IPS-15b (cell line): ENCODE results near the gene CCDC18.
"Not testable (repeated sequence)": the region's sequence is repeated elsewhere in the genome, so short reads cannot be mapped to it uniquely, and the experiment has no call there.

Experiments used
- H3K27me3 ChIP-seq: one replicate; pipeline ENCODE4 v1.6.1; 2013; ENCODE audit warnings: low read length; ENCODE audit not compliant: control insufficient read depth, insufficient read depth
- H3K36me3 ChIP-seq: one replicate; pipeline ENCODE4 v1.6.1; 2013; ENCODE audit warnings: low read length; ENCODE audit not compliant: control insufficient read depth, insufficient read depth
- H3K4me1 ChIP-seq: one replicate; pipeline ENCODE4 v1.6.1; 2013; ENCODE audit warnings: mild to moderate bottlenecking, low read length; ENCODE audit not compliant: control insufficient read depth, insufficient read depth
- H3K4me3 ChIP-seq: one replicate; pipeline ENCODE4 v1.5.1; 2013; ENCODE audit warnings: low read depth, low read length
- H3K9ac ChIP-seq: one replicate; pipeline ENCODE4 v1.6.1; 2013; ENCODE audit warnings: low read depth, mild to moderate bottlenecking, low read length
- H3K9me3 ChIP-seq: one replicate; pipeline ENCODE4 v1.6.1; 2013; ENCODE audit warnings: mild to moderate bottlenecking, low read length; ENCODE audit not compliant: control insufficient read depth, insufficient read depth

The CCDC18 gene

DNA sequence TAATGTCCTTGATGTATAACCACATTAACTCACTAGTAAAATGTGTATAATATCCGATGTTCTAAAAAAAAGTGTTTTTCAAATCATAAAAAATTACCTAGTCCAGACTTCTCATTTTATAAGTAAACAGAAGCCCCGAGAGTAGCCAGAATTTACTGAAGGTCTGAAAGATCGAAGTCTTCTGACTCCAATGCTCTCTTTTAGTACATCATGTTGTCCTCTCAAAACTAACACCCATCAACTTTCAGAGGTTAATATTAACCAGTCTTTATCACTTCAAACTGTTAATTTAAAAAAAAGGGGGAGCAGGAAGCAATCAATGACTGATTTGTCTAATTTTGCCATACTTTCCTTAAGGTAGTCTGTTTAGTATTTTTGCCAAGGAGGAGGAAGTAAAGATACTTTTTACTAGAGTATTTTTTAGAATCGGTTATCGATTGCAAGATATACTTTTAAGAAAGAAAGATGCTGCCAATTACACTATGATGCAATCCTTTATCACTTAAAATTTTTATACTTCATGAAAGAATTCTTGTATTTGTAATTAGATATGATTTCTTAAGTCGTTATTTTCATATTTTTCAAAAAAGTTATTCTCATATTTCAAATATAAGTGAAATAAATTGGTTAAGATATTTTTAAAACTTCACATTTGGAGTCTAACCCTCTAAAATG is 25.5 kb downstream of the CCDC18 start:
- Histone ChIP-seq H3K27me3 (no peaks in the 10 kb centered on the region), H3K4me1 (no peaks in the 10 kb centered on the region)

DNA sequence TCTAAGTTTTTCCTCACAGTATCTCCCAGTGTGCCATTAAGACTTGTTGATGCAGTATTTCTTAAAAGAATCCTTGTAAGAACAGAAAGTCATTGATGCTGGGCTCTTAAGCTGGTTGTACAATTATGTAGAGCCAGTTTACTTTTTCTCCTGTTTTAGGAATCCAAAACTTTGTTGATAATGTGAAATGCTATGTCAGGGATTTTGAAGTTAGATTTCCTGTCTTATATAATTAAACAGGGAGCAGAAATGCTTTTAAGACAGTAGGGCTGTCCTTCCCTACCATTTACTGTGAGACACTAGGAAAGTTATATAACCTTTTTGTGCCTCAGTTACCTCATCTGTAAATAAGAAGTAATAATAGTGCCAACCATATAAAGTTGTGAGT is 26.0 kb downstream of the CCDC18 start:
- no peaks in the 10 kb centered on the region for H3K4me1 ChIP-seq
- no peaks in the 10 kb centered on the region for H3K27me3 ChIP-seq
- no peak overlapping the region for H3K4me3 ChIP-seq
- H3K36me3 ChIP-seq = peaks cover 10% of the 10 kb centered on the region
- H3K9ac ChIP-seq = no peak overlapping the region
- H3K9me3 ChIP-seq = no peaks in the 10 kb centered on the region

More for the DNA sequence above, 25.5 kb downstream of the CCDC18 start:
- H3K9me3 ChIP-seq = no peaks in the 10 kb centered on the region
- peaks cover 10% of the 10 kb centered on the region for H3K36me3 ChIP-seq
- H3K4me3 ChIP-seq = no peak overlapping the region
- H3K9ac ChIP-seq = no peak overlapping the region

DNA sequence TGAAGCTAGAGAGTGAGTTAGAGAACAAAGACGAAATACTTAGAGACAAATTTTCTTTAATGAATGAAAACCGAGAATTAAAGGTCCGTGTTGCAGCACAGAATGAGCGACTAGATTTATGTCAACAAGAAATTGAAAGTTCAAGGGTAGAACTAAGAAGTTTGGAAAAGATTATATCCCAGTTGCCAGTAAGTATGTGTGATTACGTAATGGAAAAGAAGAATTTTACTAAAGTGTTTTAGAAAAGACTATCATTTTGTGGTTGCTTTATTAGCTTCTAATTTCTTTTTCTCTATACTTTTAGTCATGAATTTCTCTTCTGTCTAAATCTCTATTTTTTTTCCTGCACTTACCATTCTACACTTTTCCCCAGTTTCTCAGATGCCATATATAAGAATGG is 26.7 kb downstream of the CCDC18 start:
- Histone ChIP-seq H3K27me3 (no peaks in the 10 kb centered on the region), H3K36me3 (peaks cover 8% of the 10 kb centered on the region), H3K4me3 (no peak overlapping the region), H3K4me1 (no peaks in the 10 kb centered on the region), H3K9ac (no peak overlapping the region), H3K9me3 (no peaks in the 10 kb centered on the region)

DNA sequence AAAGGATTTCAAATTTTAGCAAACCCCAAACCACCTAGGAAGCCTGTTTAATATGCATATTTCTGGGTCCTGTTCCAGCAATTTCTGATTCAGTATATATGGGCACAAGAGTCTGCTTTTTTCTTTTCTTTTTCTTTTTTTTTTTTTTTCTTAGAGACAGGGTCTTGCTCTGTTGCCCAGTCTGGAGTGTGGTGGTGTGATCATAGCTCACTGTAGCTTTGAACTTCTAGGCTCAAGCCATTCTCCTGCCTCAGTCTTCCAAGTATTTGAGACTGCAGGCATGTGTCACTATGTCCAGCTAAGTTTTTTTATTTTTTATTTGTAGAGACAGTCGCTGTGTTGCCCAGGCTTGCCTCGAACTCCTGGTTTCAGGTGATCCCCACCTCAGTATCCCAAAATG is 34.8 kb downstream of the CCDC18 start:
- peaks cover 2% of the 10 kb centered on the region for H3K36me3 ChIP-seq
- H3K27me3 ChIP-seq = no peaks in the 10 kb centered on the region
- no peaks in the 10 kb centered on the region for H3K9me3 ChIP-seq
- H3K9ac ChIP-seq = no peak overlapping the region
- no peak overlapping the region for H3K4me3 ChIP-seq
- H3K4me1 ChIP-seq = no peaks in the 10 kb centered on the region

DNA sequence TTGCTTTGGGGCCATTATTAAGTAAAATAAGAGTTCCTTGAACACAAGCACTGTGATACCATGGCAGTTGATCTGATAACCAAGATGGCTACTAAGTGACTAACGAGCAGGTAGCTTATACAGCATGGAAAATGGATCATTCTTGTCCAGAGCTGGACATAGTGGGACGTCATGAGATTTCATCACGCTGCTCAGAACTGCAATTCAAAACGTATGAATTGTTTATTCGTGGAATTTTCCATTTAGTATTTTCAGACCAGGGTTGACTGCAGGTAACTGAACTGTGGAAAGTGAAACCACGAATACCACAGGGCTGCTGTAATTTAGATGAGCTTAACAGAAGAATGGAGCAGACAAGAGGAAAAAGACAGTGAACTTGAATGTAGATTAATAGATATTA is 38.9 kb downstream of the CCDC18 start:
- no peaks in the 10 kb centered on the region for H3K9me3 ChIP-seq
- no peaks in the 10 kb centered on the region for H3K4me1 ChIP-seq
- H3K36me3 ChIP-seq = no peaks in the 10 kb centered on the region
- H3K4me3 ChIP-seq = no peak overlapping the region
- no peaks in the 10 kb centered on the region for H3K27me3 ChIP-seq
- no peak overlapping the region for H3K9ac ChIP-seq

DNA sequence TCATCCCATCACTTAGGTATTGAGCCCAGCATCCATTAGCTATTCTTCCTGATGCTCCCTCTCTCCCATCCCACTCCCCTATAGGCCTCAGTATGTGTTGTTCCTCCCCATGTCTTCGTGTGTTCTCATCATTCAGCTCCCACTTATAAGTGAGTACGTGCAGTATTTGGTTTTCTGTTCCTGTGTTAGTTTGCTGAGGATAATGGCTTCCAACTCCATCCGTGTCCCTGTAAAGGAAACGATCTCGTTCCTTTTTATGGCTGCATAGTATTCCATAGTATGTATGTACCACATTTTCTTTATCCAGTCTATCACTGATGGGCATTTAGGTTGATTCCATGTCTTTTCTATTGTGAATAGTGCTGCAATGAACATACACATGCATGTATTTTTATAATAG is 40.2 kb downstream of the CCDC18 start:
- H3K9ac ChIP-seq, H3K36me3 ChIP-seq, H3K4me3 ChIP-seq, H3K27me3 ChIP-seq, H3K4me1 ChIP-seq, H3K9me3 ChIP-seq: not testable (repeated sequence)

DNA sequence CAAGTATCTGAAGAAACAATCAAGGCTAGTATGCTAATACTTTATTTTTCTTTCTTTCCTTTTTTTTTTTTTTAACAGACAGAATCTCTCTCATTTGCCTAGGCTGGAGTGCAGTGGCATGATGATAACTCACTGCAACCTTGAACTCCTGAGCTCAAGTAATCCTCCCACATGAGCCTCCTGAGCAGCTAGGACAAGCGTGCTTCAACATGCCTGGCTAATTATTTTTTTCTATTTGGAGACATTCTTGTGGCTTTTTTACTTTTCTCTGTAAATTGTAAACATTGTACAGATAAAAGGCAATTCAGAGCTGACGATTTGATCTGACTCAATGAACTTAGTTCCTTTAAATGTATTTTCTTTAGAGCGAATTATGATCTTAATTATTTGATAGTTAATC is 41.4 kb downstream of the CCDC18 start:
- no peak overlapping the region for H3K4me3 ChIP-seq
- H3K9ac ChIP-seq = no peak overlapping the region
- no peaks in the 10 kb centered on the region for H3K36me3 ChIP-seq
- no peaks in the 10 kb centered on the region for H3K4me1 ChIP-seq
- H3K27me3 ChIP-seq = no peaks in the 10 kb centered on the region
- no peaks in the 10 kb centered on the region for H3K9me3 ChIP-seq

DNA sequence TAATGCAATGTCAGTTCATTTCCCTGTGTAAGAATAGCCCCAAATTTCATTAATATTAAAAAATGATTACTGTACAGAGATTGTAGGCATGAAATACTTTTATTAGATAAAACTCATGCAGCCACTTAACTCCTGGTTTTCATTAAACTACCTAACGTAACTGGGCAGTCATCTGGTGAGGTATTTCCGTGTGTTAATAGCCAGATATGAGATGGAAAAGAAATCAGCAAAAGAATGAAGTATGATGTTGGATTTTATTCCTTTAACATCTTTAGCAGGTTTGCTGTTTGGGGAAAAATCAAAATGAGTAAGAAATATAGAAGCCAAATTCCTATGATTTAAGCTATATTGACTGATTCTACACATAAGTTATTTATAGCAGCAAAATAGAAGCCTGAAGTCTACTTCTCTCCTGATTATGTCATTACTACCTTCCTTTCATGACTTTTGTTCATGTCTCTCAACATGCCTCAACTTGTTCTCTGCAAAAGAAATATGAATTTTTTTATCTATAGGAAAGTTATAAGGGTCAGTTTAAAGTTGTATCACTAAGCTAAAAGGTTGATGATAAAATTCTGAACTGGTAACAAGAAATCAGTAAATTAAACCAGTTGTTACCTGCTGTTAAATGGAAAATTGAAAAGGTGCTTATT is 42.6 kb downstream of the CCDC18 start:
- Histone ChIP-seq H3K9me3 (no peaks in the 10 kb centered on the region), H3K4me1 (no peaks in the 10 kb centered on the region), H3K9ac (no peak overlapping the region), H3K36me3 (peaks cover 4% of the 10 kb centered on the region), H3K27me3 (no peaks in the 10 kb centered on the region), H3K4me3 (no peak overlapping the region)

DNA sequence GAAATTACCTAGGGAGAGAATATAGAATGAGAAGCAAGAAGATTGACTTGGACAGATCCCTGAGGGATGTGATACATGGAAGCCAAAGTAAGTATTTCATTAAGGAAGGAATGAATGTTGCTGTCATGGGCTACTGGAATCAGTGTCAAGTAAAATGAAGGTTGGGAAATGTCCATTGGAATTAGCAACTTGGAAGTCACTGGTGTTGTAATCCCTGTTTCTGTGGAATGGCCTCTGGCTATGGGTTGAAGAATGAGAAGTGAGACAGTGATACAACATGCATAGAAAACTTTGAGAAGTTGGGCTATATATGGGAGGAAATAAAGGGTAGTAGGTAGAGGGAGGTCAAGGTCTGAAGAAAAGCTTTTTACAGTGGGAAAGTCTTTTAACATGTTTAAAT is 54.7 kb downstream of the CCDC18 start:
- Histone ChIP-seq H3K9ac (no peak overlapping the region), H3K4me1 (peaks cover 12% of the 10 kb centered on the region), H3K4me3 (no peak overlapping the region), H3K9me3 (no peaks in the 10 kb centered on the region), H3K36me3 (peaks cover 14% of the 10 kb centered on the region), H3K27me3 (no peaks in the 10 kb centered on the region)

DNA sequence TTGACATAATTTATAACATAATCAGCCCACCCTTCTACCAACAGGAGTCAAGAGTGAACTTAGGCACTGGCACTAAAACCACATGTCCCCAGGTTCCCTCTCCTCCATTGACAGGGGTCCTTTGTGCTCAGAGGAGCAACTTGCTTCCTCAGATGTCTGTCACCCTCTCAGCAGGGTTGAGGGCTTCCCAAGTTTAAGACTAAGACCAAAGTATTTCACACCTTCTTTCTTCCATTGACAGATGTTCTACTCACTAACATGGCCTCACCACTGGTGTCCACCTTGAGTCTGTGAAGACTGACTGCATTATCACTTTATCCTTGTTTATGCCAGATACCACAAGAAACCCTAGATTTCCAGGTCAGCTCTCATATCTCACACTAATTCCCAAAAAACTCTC is 56.5 kb downstream of the CCDC18 start:
- H3K27me3 ChIP-seq = no peaks in the 10 kb centered on the region
- H3K4me1 ChIP-seq = peaks cover 12% of the 10 kb centered on the region
- no peak overlapping the region for H3K4me3 ChIP-seq
- H3K9ac ChIP-seq = no peak overlapping the region
- peaks cover 4% of the 10 kb centered on the region for H3K9me3 ChIP-seq
- peaks cover 16% of the 10 kb centered on the region for H3K36me3 ChIP-seq

DNA sequence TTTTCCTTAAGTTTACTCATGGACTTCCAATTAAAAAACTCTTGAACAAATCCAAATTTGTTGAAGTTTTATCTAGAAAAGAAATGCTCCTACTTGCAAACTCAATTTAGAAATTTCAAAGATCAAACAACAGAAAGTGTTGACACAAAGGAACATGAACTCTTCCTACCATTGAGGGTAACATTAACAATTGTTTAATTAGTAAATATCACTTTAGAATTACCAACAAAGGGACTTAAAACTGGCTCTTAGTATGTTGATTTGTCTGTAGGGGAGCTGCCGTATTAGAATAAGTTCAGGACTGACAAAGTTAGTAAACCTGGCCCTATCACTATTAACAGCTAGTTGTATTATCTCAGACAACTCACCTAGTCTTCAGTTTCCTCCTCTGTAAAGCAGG is 57.9 kb downstream of the CCDC18 start:
- Histone ChIP-seq H3K4me1 (peaks cover 12% of the 10 kb centered on the region), H3K9me3 (peaks cover 13% of the 10 kb centered on the region), H3K36me3 (peaks cover 17% of the 10 kb centered on the region), H3K4me3 (no peak overlapping the region), H3K9ac (no peak overlapping the region), H3K27me3 (no peaks in the 10 kb centered on the region)

DNA sequence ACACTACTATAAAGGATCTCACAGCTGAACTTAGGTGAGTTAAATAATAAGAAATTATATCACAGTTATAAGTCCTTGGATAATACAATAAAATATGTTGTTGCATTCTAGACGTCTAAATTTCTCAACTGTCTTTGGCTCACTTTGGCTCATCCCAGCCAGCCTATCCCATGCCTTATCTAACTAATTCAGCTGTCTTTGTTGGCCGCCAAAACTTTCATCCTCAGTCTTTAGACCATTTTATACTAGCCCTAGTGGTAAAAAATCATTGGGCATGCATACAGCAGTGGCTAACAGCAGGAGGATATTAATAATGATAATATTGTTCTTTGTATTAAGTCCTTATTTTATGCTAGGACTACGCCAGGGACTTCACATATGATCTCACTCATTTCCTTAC is 59.3 kb downstream of the CCDC18 start:
- no peak overlapping the region for H3K4me3 ChIP-seq
- no peak overlapping the region for H3K9ac ChIP-seq
- peaks cover 19% of the 10 kb centered on the region for H3K9me3 ChIP-seq
- no peaks in the 10 kb centered on the region for H3K27me3 ChIP-seq
- H3K36me3 ChIP-seq = peaks cover 19% of the 10 kb centered on the region
- H3K4me1 ChIP-seq = peaks cover 12% of the 10 kb centered on the region
